OCI-LY3 (cell line): Measurements from ENCODE around the gene EPS8L1.

ENCODE experiments used
- H2AFZ ChIP-seq: fragments of 200-600, 300-600 bp; shearing (Covaris generic); 2 replicates; pipeline ENCODE4 v1.6.0; 2014; ENCODE audit warnings: antibody characterized with exemption, low read depth, low read length
- H3K27ac ChIP-seq: fragments of 200-600, 300-600 bp; sonication (generic); 2 replicates; pipeline ENCODE4 v1.5.1; 2014; ENCODE audit warnings: mild to moderate bottlenecking, low read length, moderate library complexity, mixed read lengths
- H3K27me3 ChIP-seq: fragments of 200-600, 300-600 bp; sonication (generic); 2 replicates; pipeline ENCODE4 v1.6.1; 2014; ENCODE audit warnings: low read depth, low read length, mixed read lengths
- H3K36me3 ChIP-seq: fragments of 200-600, 300-600 bp; sonication (generic); replicated peaks from 2 replicates; pipeline ENCODE3; 2014; ENCODE audit warnings: low read depth, low read length, mixed read lengths
- H3K4me1 ChIP-seq: fragments of 300-600, 200-600 bp; sonication (generic); 2 replicates; pipeline ENCODE4 v1.6.1; 2014; ENCODE audit warnings: low read length, mixed read lengths
- H3K4me2 ChIP-seq: fragments of 200-600, 300-600 bp; sonication (generic); 2 replicates; pipeline ENCODE4 v1.6.1; 2014; ENCODE audit warnings: low read length, mixed read lengths
- H3K4me3 ChIP-seq: fragments of 300-600, 200-600 bp; sonication (generic); 2 replicates; pipeline ENCODE4 v1.5.1; 2014; ENCODE audit warnings: antibody characterized with exemption, mild to moderate bottlenecking, low read length, moderate library complexity
- H3K79me2 ChIP-seq: fragments of 300-600, 200-600 bp; shearing (Covaris generic); 2 replicates; pipeline ENCODE4 v1.6.1; 2014; ENCODE audit warnings: mild to moderate bottlenecking, low read length, mixed read lengths
- H3K9ac ChIP-seq: fragments of 300-600, 200-600 bp; shearing (Covaris generic); 2 replicates; pipeline ENCODE4 v1.6.0; 2014; ENCODE audit warnings: mild to moderate bottlenecking, low read length, moderate library complexity
- H3K9me3 ChIP-seq: fragments of 200-600, 300-600 bp; shearing (Covaris generic); 2 replicates; pipeline ENCODE4 v1.6.1; 2014; ENCODE audit warnings: low read length, mixed read lengths; ENCODE audit not compliant: insufficient read depth
- H4K20me1 ChIP-seq: fragments of 200-600, 300-600 bp; sonication (generic); 2 replicates; pipeline ENCODE4 v1.6.1; 2016; ENCODE audit warnings: low read length, mixed read lengths; ENCODE audit not compliant: insufficient read depth
- CTCF ChIP-seq: fragments of 200-600, 300-600 bp; sonication (generic); IDR thresholded peaks from 2 replicates; pipeline ENCODE4 v1.5.1; 2014; ENCODE audit warnings: antibody characterized with exemption, low read length, low read depth
- EZH2phosphoT487 ChIP-seq: fragments of 200-600 bp; shearing (Covaris generic); IDR thresholded peaks from 2 replicates; pipeline ENCODE4 v1.6.1; 2018; ENCODE audit warnings: antibody characterized with exemption, mixed run types, low read depth

EPS8L1 gene

DNA sequence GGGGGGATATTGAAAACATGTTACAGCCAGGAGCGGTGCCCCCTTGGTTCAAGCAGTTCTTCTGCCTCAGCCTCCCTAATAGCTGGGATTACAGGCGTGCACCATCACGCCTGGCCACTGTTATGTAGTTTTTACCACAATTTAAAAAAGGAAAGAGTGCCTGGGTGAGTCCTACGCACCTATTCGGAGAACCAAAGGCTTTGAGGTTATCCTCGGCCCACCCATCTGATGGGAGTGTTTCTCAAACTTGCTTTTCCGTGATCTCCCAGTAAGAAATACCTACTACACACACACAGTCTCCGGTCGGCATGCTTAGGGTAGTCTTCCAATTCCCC, 33.4 kb upstream of the EPS8L1 start:
- Histone ChIP-seq H3K79me2 (peaks cover 39% of the 10 kb centered on the region), H3K4me3 (no peak overlapping the region), H3K36me3 (peaks cover 51% of the 10 kb centered on the region), H3K9me3 (no peaks in the 10 kb centered on the region), H2AFZ (no peak overlapping the region), H3K27me3 (no peaks in the 10 kb centered on the region), H3K4me2 (no peak overlapping the region), H3K4me1 (no peaks in the 10 kb centered on the region), H3K27ac (no peak overlapping the region), H4K20me1 (peaks cover 18% of the 10 kb centered on the region), H3K9ac (no peak overlapping the region)
- TF ChIP-seq EZH2phosphoT487 (no peak), CTCF (no peak)

DNA sequence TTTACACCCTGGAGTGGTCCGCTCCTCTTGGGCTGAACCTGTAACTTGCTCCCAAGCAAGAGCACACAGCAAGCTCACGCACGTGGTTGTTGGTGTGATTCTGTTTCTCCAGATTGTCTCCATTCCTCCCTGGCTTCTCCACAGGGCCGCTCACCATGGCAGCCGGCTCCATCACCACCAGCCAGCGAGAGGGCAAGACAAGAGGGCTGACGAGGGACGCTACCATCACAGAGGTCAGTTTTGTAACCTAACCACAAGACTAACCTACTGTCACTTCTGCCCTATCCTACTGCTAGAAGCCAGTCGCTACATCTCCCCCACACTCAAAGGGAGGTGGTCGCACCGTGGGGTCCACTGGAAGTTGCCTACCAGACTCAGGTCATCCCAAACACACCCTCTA, 33.0 kb upstream of the EPS8L1 start:
- TF ChIP-seq EZH2phosphoT487 (no peak), CTCF (no peak)
- no peaks in the 10 kb centered on the region for H3K4me1 ChIP-seq
- no peak overlapping the region for H3K9ac ChIP-seq
- no peak overlapping the region for H3K4me3 ChIP-seq
- H2AFZ ChIP-seq = no peak overlapping the region
- no peak overlapping the region for H3K27ac ChIP-seq
- peaks cover 55% of the 10 kb centered on the region for H3K36me3 ChIP-seq
- H3K4me2 ChIP-seq = no peak overlapping the region
- H3K9me3 ChIP-seq = no peaks in the 10 kb centered on the region
- no peaks in the 10 kb centered on the region for H3K27me3 ChIP-seq
- peaks cover 37% of the 10 kb centered on the region for H3K79me2 ChIP-seq
- H4K20me1 ChIP-seq = peaks cover 21% of the 10 kb centered on the region

GRCh38 chr19:55044286-55044685, 31.4 kb upstream of the EPS8L1 start:
- H3K4me3 ChIP-seq = no peak overlapping the region
- H3K79me2 ChIP-seq = peaks cover 22% of the 10 kb centered on the region
- H3K9ac ChIP-seq = no peak overlapping the region
- H4K20me1 ChIP-seq = peaks cover 29% of the 10 kb centered on the region
- H3K4me1 ChIP-seq = no peaks in the 10 kb centered on the region
- H3K9me3 ChIP-seq = no peaks in the 10 kb centered on the region
- H3K4me2 ChIP-seq = no peak overlapping the region
- TF ChIP-seq EZH2phosphoT487 (no peak), CTCF (no peak)
- H2AFZ ChIP-seq = no peak overlapping the region
- no peaks in the 10 kb centered on the region for H3K27me3 ChIP-seq
- H3K27ac ChIP-seq = no peak overlapping the region
- peaks cover 67% of the 10 kb centered on the region for H3K36me3 ChIP-seq

- Histone ChIP-seq H3K27ac (no peak overlapping the region), H3K4me3 (no peak overlapping the region), H3K79me2 (peaks cover 14% of the 10 kb centered on the region), H3K27me3 (no peaks in the 10 kb centered on the region), H4K20me1 (peaks cover 30% of the 10 kb centered on the region), H3K4me2 (no peak overlapping the region), H3K9ac (no peak overlapping the region), H2AFZ (no peak overlapping the region), H3K36me3 (peaks cover 68% of the 10 kb centered on the region), H3K9me3 (no peaks in the 10 kb centered on the region), H3K4me1 (no peaks in the 10 kb centered on the region)
- no peak for TF ChIP-seq CTCF
- no peak for TF ChIP-seq EZH2phosphoT487
Measured at GRCh38 chr19:55044771-55045716, 30.6 kb upstream of the EPS8L1 start.
